Ishikawa (cell line): ENCODE measurements around the gene KLF3.

Experiments used
- CEBPB ChIP-seq: IDR thresholded peaks from 2 replicates; pipeline ENCODE4 v1.6.1; 2012
- CREB1 ChIP-seq: IDR thresholded peaks from 2 replicates; pipeline ENCODE4 v1.6.1; 2012; ENCODE audit warnings: low read depth
- EGR1 ChIP-seq: IDR thresholded peaks from 2 replicates; pipeline ENCODE4 v1.6.1; 2012
- EP300 ChIP-seq: IDR thresholded peaks from 2 replicates; pipeline ENCODE4 v1.6.1; 2012; ENCODE audit warnings: borderline replicate concordance
- FOXM1 ChIP-seq: IDR thresholded peaks from 2 replicates; pipeline ENCODE4 v1.6.1; 2012; ENCODE audit warnings: low read depth, borderline replicate concordance
- MAX ChIP-seq: IDR thresholded peaks from 2 replicates; pipeline ENCODE4 v1.6.1; 2012
- NFIC ChIP-seq: IDR thresholded peaks from 2 replicates; pipeline ENCODE4 v1.6.1; 2012
- RAD21 ChIP-seq: IDR thresholded peaks from 2 replicates; pipeline ENCODE4 v1.6.1; 2012; ENCODE audit warnings: low read depth
- REST ChIP-seq: IDR thresholded peaks from 2 replicates; pipeline ENCODE4 v1.6.1; 2012; ENCODE audit warnings: low read depth, mild to moderate bottlenecking
- TAF1 ChIP-seq: IDR thresholded peaks from 2 replicates; pipeline ENCODE4 v1.6.1; 2012; ENCODE audit warnings: low read depth, mild to moderate bottlenecking
- TCF12 ChIP-seq: IDR thresholded peaks from 2 replicates; pipeline ENCODE4 v1.6.1; 2012; ENCODE audit warnings: low read depth
- TEAD4 ChIP-seq: IDR thresholded peaks from 2 replicates; pipeline ENCODE4 v1.6.1; 2012
- USF1 ChIP-seq: IDR thresholded peaks from 2 replicates; pipeline ENCODE4 v1.6.1; 2012
- YY1 ChIP-seq: IDR thresholded peaks from 2 replicates; pipeline ENCODE4 v1.6.1; 2012; ENCODE audit warnings: low read depth
- ZBTB7A ChIP-seq: IDR thresholded peaks from 2 replicates; pipeline ENCODE4 v1.6.1; 2012; ENCODE audit warnings: low read depth

KLF3 gene

DNA sequence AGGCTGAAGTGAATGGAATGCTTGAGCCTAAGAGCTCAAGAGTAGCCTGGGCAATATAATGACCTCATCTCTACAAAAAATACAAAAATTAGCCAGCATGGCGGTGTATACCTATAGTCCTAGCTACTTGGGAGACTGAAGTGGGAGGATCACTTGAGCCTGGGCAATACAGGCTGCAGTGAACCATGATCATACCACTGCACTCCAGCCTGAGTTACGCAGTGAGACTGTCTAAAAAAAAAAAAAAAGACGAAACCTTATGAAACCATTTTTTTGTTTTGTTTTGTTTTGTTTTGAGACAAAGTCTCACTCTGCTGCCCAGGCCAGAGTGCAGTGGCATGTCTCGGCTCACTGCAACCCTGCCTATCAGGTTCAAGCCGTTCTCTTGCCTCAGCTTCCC, 81.9 kb downstream of the KLF3 start:
- TF ChIP-seq EP300, result no peak
- no peak for TF ChIP-seq NFIC
- TF ChIP-seq FOXM1, result no peak
- TF ChIP-seq EGR1, result no peak
- no peak for TF ChIP-seq YY1
- TF ChIP-seq CEBPB, result no peak
- no peak for TF ChIP-seq USF1
- no peak for TF ChIP-seq MAX
- TF ChIP-seq RAD21, result no peak
- no peak for TF ChIP-seq REST
- no peak for TF ChIP-seq TCF12

GRCh38 chr4:38747629-38748028, 83.6 kb downstream of the KLF3 start:
- TF ChIP-seq EP300 (no peak), ZBTB7A (no peak), CEBPB (no peak), CREB1 (no peak), TCF12 (no peak), USF1 (no peak), TAF1 (no peak), TEAD4 (no peak), NFIC (no peak), FOXM1 (no peak), REST (no peak), RAD21 (no peak)

- no peak for TF ChIP-seq EP300
- no peak for TF ChIP-seq NFIC
- TF ChIP-seq RAD21, result no peak
Observed at GRCh38 chr4:38749336-38749735, 85.3 kb downstream of the KLF3 start.
